CD4-positive, alpha-beta T cell treated with Interleukin-15 for 4 hours (primary cell): Measurements from ENCODE around the gene SLCO3A1.

ENCODE experiments used
- DNase-seq: peaks from one replicate; pipeline ENCODE4 v3.0.0-alpha.2; 2020; ENCODE audit warnings: low spot score

SLCO3A1 gene

DNA sequence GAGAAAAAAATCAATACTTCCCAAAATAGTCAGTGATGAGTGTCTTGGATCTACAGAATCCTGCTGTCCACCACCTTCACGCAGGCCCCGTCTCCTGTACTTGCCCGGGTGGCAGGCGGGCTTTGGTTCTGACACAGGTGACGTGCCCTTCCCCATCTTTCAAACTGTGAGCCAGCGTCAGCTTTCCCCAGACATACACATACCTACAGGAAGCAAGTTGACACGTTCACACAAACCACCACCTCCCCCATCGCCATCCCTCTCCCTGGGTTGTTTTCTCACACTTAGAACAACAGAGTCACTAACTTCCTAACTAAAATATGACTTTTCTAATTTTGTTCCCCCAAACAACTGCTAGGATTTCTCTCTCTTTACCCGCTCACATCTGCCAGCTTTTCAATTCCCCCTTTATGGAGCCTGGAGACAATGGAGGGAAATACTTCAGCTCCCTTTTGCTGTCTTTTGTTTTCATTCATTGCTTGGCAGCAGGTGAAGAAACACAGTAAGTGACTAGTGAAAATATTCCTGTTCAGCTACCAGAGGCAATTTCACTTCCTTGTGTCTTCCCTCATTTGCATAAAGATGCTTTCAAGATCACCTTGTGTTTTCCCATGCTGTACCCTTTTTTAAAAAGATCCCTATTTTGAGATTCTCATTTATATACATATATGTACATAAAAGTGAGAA, 248.3 kb downstream of the SLCO3A1 start:
- no peak for DNase-seq

DNA sequence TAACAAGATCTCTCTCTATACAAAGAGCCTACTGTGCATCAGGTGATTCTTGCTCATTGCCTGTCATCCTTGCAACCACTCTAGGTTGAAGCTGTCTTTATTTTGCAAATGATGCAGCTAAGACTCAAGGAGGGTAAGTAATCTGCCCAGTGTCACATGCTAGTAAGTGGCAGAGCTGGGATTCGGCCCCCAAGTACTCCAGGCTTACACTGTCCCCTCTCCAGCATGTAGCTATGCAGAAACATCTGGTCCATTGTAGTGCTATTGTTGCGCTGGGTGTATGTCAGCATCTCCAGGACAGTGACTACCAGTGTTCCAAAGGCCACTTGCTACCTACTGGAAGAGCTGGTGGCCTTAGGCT, 248.9 kb downstream of the SLCO3A1 start:
- no peak for DNase-seq

DNA sequence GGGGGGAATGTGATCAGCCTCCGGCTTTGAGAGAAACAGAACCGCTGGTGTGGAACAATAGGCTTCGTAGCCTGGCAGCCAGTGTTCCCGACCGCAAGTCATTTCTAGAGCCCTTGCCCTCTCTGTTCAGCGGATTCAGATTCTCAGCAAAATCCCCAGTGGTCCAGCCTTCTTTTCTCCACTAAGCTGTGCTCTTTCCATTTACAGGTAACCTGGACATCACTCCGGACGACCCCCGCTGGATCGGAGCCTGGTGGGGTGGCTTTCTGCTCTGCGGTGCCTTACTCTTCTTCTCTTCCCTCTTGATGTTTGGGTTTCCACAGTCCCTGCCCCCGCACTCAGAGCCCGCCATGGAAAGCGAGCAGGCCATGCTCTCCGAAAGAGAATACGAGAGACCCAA, 250.6 kb downstream of the SLCO3A1 start:
- no peak for DNase-seq

DNA sequence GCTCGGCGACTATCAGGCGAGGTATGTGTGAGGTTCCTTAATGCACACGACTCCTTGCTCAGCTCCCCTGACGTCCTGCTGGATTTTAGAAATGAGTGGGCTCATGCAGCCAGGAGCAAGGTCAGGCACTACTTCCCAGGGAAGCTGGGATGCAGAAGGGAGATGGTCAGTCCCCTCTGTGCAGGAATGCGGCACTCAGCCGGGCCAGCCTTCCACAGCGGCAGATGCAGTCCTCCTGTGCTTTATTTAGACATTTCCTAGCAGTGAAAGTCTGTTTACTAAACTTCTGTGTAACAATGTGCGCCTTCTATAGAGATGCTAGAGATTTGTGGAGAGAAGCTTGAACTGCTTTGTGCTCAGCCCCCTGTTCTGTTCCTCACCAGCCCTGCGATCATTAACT, 252.1 kb downstream of the SLCO3A1 start:
- DNase-seq, result no peak

DNA sequence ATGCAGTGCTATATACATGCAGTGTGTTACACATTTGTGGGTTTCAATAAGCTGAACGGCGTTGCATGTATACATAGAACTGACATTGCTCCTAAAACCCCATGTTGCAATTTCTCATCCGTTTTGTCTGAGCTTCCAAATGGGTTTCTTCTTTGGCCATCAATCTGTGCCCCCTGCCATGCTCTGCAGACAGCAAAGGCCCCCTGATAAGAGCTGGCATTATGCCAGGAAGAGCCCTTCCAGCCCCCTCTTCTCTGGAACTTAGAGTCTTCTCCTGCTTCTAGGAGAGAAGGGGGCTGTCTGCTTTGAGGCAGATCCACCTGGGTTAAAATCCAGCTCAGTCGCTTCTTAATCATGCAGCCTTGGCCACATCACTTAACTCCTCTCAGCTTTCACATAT, 254.0 kb downstream of the SLCO3A1 start:
- no peak for DNase-seq

DNA sequence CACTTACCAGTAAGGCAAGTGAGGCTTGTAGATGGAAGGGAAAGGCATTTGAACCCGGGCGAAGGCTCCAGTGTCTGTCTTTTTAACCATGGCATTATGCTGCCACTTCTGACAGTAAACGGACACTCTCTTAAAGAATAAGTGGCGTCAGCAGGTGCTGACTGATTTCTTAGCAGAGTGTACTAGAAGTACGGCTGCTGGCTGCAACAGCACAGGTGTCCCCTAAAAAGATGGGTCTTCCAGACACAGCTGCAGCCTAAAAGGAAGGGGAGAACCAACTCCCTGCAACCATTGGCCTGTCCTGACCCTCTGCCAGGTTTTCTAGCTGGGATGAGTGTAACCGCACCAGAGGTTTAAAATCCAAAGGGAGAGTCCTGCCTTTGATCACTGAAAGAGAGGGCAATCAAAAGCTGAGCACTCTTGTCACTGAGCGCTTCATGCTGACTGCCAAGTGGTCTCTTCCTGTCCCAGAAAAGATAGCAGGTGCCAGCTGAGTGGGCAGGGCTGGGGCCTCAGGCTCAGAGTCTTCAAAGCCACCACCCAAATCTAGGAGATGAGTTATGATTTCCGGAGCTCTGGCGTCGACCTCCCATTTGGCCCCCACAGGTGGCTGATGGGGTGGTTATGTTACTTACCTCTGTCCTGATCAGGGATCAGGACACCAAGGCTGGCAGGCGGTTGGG, 255.8 kb downstream of the SLCO3A1 start:
- DNase-seq, result no peak

DNA sequence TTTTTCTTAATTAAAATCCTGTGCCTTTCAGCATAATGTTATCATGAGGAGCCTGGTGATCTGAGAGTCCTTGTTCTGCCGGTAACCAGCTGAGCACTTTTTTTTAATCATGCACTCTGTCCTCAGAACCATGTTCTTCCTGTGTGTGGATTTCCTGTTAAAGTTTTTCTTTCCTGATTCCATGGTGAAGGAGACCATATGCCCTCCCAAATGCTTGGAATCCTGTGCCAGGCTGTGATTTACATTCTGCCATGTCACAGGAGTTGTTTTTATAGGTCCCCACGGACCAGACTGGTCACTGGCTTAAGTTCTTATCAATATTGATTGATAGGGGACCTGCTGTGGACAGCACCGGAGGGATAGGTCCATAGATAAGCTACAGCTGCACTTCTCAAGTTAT, 257.8 kb downstream of the SLCO3A1 start:
- DNase-seq, result no peak

DNA sequence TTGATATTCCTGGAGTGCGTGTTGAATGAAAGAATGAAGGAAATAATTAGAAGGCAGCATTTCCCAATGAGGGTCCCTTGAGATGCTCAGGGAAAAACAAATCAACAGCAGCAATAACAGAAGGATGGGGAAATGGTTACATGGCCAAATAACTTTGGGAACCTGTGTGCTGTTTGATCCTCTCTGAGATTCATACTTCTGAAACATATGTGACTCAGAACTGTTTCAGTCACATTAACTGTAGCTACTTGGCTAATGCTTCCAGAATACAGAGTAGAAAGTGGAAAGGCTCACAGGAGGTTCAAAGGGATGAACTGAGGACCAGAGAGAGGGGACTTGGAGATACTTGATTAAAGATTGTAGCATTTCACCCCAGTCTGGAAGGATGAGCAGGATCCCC, 258.2 kb downstream of the SLCO3A1 start:
- no peak for DNase-seq

DNA sequence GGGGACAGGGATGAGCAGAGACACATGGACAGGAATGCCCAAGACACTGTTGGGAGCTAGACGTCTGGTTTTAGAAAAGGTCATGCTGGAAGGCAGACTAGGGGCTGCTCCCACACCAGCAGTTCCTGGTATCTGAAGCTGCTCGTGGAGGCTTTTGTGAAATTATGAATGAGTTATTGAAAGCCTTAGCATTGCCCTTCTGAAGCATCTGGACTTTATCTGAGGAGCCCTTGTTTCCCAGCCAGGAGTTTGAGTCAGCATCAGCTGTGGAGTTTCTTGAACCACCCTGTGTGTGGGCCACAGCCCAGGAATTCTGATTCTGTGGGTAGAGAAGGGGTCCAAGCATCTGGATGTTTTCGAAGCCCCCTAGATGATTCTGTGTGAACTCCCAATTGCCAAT, 258.7 kb downstream of the SLCO3A1 start:
- no peak for DNase-seq

DNA sequence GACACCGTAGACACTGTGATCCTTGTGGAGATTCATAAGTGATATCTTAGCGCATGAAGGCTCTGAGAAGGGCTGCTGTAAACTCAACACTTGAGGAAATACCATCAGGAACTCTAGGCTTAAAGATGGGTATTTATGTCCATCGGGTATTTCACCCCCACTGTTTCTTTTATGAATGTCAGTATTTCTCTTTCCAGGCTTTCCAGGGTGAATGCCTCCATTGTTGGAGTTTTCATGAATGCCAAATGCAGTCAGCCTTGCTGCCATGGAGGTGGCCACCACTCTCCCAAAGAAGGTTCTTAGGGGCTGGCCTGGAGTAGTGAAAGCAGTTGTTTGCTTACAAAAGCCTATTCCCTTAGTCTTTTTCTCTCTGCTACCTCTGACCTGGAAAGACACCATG, 259.2 kb downstream of the SLCO3A1 start:
- no peak for DNase-seq

DNA sequence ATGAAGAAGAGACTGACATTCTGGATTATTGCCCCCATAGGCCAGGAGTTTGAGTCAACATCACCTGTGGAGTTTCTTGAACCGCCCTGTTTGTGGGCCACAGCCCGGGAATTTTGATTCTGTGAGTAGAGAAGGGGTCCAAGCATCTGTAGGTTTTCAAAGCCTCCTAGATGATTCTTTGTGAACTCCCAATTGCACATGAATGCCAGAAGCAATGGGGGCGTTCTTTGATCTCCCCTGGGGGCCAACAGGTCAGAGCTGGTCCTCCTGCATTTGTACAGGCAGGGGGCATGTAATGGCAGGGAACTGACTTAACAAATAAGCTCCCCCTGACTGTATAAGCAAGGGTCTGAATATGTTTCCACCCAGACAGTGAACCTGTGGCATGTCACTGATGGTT, 260.3 kb downstream of the SLCO3A1 start:
- no peak for DNase-seq

DNA sequence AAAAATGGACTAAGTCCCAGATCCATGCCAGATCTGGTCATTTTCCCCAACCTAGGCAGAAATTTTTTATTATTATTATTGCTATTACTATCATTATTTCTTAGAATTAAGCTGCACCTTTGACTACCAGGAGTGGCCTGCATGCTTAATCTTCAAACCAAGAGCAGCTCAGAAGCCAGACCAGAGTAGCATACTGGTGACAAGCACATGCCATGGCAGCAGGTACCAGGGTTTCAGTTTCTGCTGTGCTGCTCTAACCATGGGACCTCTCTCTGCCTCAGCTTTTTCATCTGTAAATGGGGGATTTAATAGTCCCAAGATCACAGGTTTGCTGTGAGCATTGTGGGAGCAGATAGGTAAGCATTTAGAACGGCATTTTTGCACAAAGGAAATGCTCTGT, 262.3 kb downstream of the SLCO3A1 start:
- DNase-seq, result no peak

DNA sequence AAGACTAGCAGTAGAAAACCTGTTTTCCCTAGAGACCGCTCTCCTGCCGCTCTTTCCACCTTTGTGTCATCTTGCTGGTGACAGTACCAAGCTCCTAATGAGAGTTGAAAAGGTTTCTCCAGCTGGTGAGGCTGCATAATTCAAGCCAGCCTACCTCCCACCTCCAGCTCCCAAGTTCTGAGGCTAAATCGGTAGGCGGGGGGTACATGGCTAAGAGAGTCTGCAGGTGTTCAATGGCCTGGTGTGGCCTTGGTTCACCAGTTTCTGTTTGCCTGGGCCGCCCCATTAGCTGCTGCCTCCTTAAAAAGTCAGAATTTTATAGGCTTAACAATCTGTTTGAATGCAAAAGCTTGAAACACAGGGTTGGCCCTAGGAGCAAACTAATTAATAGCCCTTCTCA, 262.8 kb downstream of the SLCO3A1 start:
- DNase-seq, result no peak

DNA sequence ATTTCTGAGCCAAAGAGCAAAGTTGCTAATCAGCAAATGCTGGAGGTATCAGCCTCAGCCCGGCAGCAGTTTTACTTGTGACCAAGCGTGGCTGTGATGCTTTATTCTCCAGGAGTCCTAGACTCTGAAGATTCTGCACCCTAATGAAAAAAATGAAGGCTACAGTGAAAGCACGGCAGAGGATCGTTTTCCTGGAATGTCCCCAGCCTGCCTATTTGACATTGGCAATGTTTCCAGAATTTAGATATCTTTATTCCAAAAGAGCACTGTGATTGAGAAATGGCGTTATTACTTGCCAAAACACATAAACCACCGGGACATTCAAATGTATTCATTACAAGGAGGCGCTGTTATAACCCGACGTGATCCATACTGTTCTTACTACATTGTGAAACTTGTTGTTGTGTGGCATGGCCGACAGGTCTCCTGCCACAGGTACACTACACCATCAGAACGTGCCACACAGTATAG, 263.8 kb downstream of the SLCO3A1 start:
- no peak for DNase-seq

DNA sequence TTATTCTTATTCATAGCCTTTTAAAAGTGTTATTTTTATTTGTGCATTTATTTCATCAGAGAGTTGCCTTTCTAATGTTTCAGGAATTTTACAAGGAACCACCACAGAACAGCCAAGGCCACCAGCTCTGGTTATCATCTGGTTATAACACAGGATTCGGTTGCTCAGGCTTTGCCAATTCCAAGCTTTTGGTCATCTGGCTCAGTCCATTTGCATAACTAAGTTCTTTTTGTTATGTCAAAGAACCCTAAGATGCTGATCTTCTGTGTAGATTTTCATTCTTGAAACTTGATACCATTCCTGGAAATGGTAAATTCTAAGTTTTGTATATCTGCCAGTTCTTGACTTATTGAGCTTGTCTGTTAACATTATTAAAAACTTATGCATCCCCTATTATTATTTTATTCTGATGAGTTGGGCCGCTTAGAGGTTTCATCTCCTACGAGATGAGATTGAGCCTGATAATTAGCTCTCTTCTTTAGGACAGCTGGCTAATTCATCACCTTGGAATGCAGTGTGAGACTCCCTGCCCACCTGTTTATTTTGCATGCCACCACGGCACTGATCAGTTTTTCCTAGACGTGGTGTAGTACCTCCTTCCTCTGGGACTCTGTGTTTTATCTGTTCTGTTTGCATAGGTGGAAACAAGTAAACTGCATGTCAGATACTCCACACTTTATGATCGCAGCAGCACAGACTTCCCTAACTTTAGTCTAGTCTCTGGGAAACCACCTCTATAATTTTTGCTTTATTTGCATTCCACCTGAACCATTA, 264.8 kb downstream of the SLCO3A1 start:
- DNase-seq, result no peak

DNA sequence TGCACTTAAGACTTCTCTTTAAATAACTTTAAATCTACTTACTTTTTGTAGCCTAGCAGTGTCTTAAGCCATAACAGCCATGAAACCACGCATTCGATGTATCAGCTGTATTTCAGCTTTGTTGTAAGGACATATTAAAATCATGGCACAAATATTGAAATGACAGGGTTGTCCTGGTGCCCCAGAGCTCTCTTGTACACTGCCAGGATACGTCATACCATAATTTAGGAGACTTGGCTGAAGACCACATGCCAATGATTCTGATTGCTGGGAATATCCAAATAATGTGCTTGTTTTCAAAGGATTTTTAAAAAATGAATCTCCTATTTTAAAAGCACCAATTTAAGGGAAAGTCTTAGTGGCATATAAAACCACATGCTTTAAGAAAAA, 265.4 kb downstream of the SLCO3A1 start:
- no peak for DNase-seq

DNA sequence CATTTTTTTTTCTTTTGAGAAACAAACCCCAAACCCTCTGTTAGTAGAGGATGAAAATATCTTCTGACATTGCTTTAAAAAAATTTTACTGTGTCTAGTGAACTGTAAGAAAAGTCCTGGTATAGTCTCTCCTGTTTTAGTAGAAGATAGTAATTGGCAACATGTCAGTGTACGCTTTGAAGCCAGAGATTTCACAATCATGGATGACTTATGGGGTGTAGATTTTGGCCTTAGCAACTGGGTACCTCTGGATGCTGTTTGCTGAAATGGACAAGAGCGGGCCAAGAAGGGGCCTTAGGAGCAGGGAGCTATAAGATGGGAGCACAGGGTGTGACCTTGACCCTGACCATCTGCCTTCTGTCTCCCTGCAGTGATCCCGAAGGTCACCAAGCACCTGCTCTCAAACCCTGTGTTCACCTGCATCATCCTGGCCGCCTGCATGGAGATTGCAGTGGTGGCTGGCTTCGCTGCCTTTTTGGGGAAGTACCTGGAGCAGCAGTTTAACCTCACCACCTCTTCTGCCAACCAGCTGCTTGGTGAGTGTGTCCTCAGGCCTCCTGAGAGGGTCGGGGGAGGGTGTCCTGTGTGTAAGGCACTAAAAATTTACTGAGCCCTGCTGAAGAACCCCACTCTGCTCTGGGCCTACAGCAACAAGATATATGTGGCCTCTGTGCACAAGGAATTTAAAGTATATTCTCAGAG, 266.7 kb downstream of the SLCO3A1 start:
- DNase-seq, result no peak

DNA sequence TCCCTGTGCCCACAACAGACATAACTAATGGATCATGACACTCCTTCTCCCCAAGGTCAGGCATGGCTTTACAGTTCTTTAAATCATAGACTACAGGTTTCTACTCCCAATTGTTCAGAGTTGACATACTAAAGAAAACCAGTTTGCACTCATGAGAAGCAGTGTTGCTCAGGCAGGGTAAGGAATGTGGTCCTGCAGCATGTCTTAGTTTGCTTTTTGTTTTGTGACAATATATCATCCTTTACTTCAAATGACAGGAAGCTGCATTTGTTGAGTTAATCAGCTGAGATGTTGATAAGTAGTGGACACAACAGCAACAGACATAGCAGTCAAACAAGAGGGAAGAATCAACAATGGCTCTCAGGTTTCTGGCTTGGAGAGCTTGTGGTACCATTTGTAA, 267.5 kb downstream of the SLCO3A1 start:
- no peak for DNase-seq

DNA sequence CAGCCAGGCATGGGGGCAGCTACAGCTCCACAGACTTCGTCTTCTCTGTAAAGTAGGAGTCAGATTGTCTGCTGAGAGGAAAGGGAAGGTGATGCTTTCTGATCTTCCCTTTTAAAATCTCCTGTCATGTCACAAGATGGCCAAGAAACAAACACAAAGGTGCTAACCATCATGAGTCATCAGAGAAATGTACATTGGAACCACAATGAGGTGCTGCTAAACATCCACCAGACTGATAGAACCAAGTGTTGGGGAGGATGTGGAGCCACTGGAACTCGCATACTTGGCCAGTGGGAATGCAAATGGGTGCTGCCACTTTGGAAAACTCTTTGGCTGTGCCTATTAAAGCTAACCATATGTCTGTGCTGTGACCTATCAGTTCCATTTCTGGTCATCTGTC, 268.8 kb downstream of the SLCO3A1 start:
- no peak for DNase-seq

DNA sequence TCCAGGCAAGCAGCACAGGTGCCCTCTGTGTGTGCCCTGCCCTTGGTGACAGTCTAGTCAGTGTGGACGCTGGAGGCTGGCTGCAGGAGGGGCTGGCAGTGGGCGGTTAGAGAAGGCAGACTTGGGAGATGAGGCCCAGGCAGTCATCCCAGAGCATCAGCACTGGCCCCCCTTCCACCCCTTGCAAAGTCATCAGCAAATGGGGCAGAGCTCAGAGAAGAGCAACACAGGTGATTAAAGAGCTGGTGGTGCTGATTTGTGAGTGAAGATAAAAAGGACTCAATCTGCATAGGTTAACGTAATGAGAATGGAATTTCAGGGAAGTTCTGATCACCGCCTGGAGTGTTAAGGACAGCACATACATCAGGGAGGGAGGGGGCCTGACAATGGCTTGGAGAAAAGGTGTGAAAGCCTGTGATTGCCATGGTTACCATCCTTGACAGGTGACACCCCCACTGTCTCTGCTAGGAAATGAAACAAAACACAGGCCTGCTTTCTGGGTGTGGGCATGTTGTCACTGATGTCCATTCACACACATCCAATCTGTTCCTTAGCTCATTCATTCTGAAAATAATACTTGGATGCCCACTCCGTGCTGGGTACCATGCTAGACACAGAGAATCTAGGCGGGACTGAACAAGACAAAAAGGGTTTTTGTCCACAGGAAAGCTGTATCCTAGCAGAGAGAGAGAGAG, 270.6 kb downstream of the SLCO3A1 start:
- no peak for DNase-seq

DNA sequence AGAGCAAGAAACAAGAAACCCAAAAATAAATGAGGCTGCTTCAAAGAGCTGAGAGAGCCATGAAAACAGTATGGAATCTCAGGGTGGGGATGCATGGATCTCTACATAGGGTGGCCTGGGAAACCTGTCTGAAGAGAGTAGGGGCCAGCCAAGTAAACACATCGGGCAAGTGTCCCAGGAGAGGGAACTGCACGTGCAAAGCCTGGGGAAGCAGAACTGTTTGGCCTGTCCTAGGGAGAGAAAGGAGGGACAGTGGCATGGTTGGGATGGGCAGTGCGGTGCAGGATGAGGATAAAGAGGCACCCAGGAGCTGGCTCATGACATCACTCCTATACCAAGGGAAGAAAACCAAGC, 271.1 kb downstream of the SLCO3A1 start:
- DNase-seq, result no peak

DNA sequence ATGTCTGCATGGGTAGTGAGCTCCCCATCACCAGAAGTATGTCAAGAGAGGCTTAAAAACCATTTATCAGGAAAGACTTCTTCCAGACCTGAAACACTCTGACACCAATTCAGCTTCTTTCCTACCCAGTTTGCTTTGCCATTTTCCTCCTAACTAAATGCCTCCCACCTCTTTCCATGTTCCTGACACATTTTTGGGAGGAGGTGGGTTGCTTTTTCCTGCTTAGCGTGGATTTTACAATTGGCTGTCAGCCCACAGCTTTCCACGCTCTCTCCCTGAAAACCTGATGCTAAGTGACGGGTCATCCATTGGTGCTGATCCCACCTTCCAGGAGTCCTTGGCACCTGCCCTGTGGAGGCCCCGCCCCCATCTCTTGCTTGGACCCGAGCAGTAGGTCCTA, 275.3 kb downstream of the SLCO3A1 start:
- no peak for DNase-seq
